GM12891 (cell line): ENCODE results near the gene GRK1.

ENCODE experiments used
- POLR2A ChIP-seq: IDR thresholded peaks from 2 replicates; pipeline ENCODE4 v1.6.1; 2011; ENCODE audit warnings: low read depth, low read length, control low read depth
- POLR2AphosphoS5 ChIP-seq: IDR thresholded peaks from 2 replicates; pipeline ENCODE4 v1.6.1; 2011; ENCODE audit warnings: low read depth, low read length, control low read depth

DNA sequence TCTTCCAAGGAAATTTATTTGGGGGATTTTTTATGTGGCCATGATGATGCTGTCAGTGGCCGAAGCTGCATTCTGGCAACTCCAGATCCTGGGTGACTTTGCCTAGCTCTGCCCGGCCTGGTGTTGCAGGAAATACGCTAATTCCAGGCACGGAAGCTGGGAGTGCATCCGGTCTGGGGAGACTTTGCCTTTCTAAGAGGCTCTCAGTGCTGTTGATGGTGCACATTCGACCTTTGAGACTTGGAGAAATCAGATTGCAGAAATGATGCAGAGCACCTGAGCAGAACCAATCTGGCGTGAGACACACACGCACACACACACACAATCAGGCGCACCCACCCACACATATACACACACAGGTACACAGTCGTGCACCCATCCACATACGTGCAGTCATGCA is 86.2 kb downstream of the GRK1 start:
- TF ChIP-seq POLR2A (no peak), POLR2AphosphoS5 (no peak)
